ENCODE data around the gene NUP93. TPM values are rescaled to one million over a fixed set of nuclear protein-coding genes. Genes with fewer than 3 reads are reported as not detected.

NUP93 gene
- total RNA-seq, 1 experiment from 2014 or later = 165 TPM

- no peak overlapping the region; a peak in 1 of 5 replicates for H3K4me3 Mint-ChIP-seq
- Histone ChIP-seq H2BK15ac (ENCODE audit: low read depth, low read length) (no peak overlapping the region), H3K4me2 (ENCODE audit: insufficient read depth, insufficient read length, low read length) (no peak overlapping the region), H2AFZ (ENCODE audit: low read length) (no peak overlapping the region), H3K23me2 (ENCODE audit: insufficient read length, low read depth, low read length, poor library complexity, severe bottlenecking) (no peaks in the 10 kb centered on the region), H4K5ac (ENCODE audit: insufficient read length, low read depth, low read length) (no peak overlapping the region), H4K8ac (replicated peaks; ENCODE audit: insufficient read length, low read depth, low read length) (no peak overlapping the region), H4K91ac (ENCODE audit: insufficient read length, low read depth, low read length) (no peak overlapping the region), H2BK120ac (ENCODE audit: low read depth, low read length, poor library complexity, severe bottlenecking) (no peak overlapping the region), H3K4me1 (ENCODE audit: insufficient read depth, low read length) (no peaks in the 10 kb centered on the region), H3K23ac (ENCODE audit: insufficient read length, low read depth, low read length) (no peak overlapping the region), H3K56ac (ENCODE audit: insufficient read length, low read depth, low read length) (no peak overlapping the region), H4K20me1 (ENCODE audit: control insufficient read depth, insufficient read depth, insufficient read length) (peaks cover 2% of the 10 kb centered on the region), H2BK5ac (ENCODE audit: insufficient read length, low read length) (no peak overlapping the region), H3K27me3 (ENCODE audit: insufficient read depth, low read length) (no peaks in the 10 kb centered on the region), H3K4ac (ENCODE audit: low read depth, low read length) (no peak overlapping the region), H3T11ph (ENCODE audit: low read length) (no peak overlapping the region), H3K14ac (ENCODE audit: insufficient read depth, low read length) (no peak overlapping the region), H3K79me2 (ENCODE audit: insufficient read depth, low read length) (no peaks in the 10 kb centered on the region), H3K27ac (ENCODE audit: insufficient read length, low read depth, low read length) (no peak overlapping the region), H3K9me3 (ENCODE audit: control insufficient read depth, low read depth, low read length) (no peaks in the 10 kb centered on the region), H2AK5ac (ENCODE audit: insufficient read length, low read length) (no peak overlapping the region), H3K9ac (ENCODE audit: extremely low read depth, insufficient read length, low read length) (peak overlapping the region; percentile 44), H3K79me1 (ENCODE audit: insufficient read depth, low read depth, low read length, poor library complexity, severe bottlenecking) (no peaks in the 10 kb centered on the region), H2BK12ac (ENCODE audit: insufficient read length, low read depth, low read length) (no peak overlapping the region), H2BK20ac (ENCODE audit: low read depth, low read length, poor library complexity, severe bottlenecking) (no peak overlapping the region), H3K18ac (ENCODE audit: insufficient read length, low read depth, low read length) (no peak overlapping the region)
- no CpG with 5 or more reads among the region's 12 CpGs for WGBS (ENCODE audit: extremely low coverage, insufficient read length, low lambda C conversion rate)
- peak overlapping the region in 2 of 3 experiments; percentile 19 to 86; a peak in 5 of 7 replicates for H3K27ac Mint-ChIP-seq
- no peaks in the 10 kb centered on the region for H3K9me3 Mint-ChIP-seq
- no peak for TF ChIP-seq CTCF (conservative IDR thresholded peaks at IDR 0.05)
- peaks cover 17 to 18% of the 10 kb centered on the region in 2 experiments for H3K4me1 Mint-ChIP-seq
- H3K27me3 Mint-ChIP-seq (ENCODE audit: low read depth) = no peaks in the 10 kb centered on the region
- peaks cover 13 to 49% (median 29%) of the 10 kb centered on the region in 3 experiments; a peak in 6 of 7 replicates for H3K36me3 Mint-ChIP-seq (ENCODE audit: insufficient read depth in 1 of 3, low read depth in 3 of 3)
- no peak for DNase-seq
Measured at GRCh38 chr16:56823081-56823733, 93.3 kb downstream of the NUP93 start.

All from H9 (cell line).